ENCODE results near the gene SDC4.

The SDC4 gene

DNA sequence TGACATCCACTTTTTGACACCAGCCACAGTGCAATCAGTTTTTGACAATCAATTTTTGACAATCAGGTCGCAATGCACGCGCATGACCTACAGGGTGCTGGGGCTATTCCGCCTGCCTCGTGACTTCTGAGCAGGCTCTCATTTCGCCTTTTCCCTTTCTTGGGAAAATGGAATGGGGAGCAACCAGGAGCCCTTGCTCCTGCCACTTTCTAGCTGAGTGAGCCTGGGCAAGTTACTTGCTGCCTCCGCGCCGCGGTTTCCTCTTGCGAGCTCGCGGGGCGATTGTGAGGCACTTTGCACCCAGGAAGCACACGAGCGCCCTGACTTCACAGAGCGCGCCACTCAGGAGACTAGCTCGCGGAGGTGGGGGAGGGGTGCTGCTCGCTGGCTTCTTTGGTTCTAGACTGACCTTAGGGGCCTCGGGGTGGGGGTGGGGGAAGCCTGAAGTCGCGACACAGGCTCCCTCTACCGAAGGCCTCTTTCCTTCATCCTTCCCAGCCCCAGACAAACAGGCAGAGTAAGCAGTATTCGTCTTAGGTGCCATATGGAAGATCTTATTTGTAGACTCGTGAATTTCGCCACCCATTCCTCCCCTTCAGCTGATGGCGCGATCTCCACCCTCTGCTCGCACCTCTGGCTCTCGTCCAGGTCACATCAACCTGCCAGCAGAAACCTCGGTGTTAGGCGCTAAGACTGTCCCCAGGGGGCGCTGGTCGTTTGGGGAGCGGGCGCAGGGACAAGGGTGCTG is 25.3 kb upstream of the SDC4 start:
- Histone ChIP-seq H3K27me3 (replicated peaks; ENCODE audit: control insufficient read depth, insufficient read depth, low read length) (no peaks in the 10 kb centered on the region), H3K36me3 (ENCODE audit: control insufficient read depth, insufficient read depth, low read length) (peaks cover 2% of the 10 kb centered on the region; the same call in 1 of the 2 replicates), H3K4me3 (replicated peaks; ENCODE audit: low read depth, low read length) (peak overlapping the region; percentile 50)
- TF ChIP-seq, protein P1, sequence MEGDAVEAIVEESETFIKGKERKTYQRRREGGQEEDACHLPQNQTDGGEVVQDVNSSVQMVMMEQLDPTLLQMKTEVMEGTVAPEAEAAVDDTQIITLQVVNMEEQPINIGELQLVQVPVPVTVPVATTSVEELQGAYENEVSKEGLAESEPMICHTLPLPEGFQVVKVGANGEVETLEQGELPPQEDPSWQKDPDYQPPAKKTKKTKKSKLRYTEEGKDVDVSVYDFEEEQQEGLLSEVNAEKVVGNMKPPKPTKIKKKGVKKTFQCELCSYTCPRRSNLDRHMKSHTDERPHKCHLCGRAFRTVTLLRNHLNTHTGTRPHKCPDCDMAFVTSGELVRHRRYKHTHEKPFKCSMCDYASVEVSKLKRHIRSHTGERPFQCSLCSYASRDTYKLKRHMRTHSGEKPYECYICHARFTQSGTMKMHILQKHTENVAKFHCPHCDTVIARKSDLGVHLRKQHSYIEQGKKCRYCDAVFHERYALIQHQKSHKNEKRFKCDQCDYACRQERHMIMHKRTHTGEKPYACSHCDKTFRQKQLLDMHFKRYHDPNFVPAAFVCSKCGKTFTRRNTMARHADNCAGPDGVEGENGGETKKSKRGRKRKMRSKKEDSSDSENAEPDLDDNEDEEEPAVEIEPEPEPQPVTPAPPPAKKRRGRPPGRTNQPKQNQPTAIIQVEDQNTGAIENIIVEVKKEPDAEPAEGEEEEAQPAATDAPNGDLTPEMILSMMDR (IDR thresholded peaks at IDR 0.05; ENCODE audit: insufficient read depth, low read length, poor library complexity, severe bottlenecking): peak; percentile 91
- DNase-seq (ENCODE audit: extremely low read depth, insufficient read length): peak; percentile 74

GRCh38 chr20:45372646-45373352 is 24.6 kb upstream of the SDC4 start:
- Histone ChIP-seq H3K4me3 (replicated peaks; ENCODE audit: low read depth, low read length) (no peak overlapping the region), H3K36me3 (ENCODE audit: control insufficient read depth, insufficient read depth, low read length) (peaks cover 2% of the 10 kb centered on the region; the same call in 1 of the 2 replicates), H3K27me3 (replicated peaks; ENCODE audit: control insufficient read depth, insufficient read depth, low read length) (no peaks in the 10 kb centered on the region)
- no peak for DNase-seq (ENCODE audit: extremely low read depth, insufficient read length)
- TF ChIP-seq, protein P1 (IDR thresholded peaks at IDR 0.05; ENCODE audit: insufficient read depth, low read length, poor library complexity, severe bottlenecking): no peak

GRCh38 chr20:45372241-45372640 is 24.0 kb upstream of the SDC4 start:
- H3K4me3 ChIP-seq (replicated peaks; ENCODE audit: low read depth, low read length): no peak overlapping the region
- no peaks in the 10 kb centered on the region for H3K27me3 ChIP-seq (replicated peaks; ENCODE audit: control insufficient read depth, insufficient read depth, low read length)
- H3K36me3 ChIP-seq (ENCODE audit: control insufficient read depth, insufficient read depth, low read length): peaks cover 5% of the 10 kb centered on the region
- TF ChIP-seq, protein P1 (IDR thresholded peaks at IDR 0.05; ENCODE audit: insufficient read depth, low read length, poor library complexity, severe bottlenecking): no peak
- no peak for DNase-seq (ENCODE audit: extremely low read depth, insufficient read length)

GRCh38 chr20:45370571-45371160 is 22.4 kb upstream of the SDC4 start:
- TF ChIP-seq, protein P1 (IDR thresholded peaks at IDR 0.05; ENCODE audit: insufficient read depth, low read length, poor library complexity, severe bottlenecking): no peak
- DNase-seq (ENCODE audit: extremely low read depth, insufficient read length): no peak
- H3K36me3 ChIP-seq (ENCODE audit: control insufficient read depth, insufficient read depth, low read length): peaks cover 14% of the 10 kb centered on the region
- H3K27me3 ChIP-seq (replicated peaks; ENCODE audit: control insufficient read depth, insufficient read depth, low read length): no peaks in the 10 kb centered on the region
- H3K4me3 ChIP-seq (replicated peaks; ENCODE audit: low read depth, low read length): no peak overlapping the region

GRCh38 chr20:45368221-45368980 is 20.2 kb upstream of the SDC4 start:
- peaks cover 12% of the 10 kb centered on the region for H3K36me3 ChIP-seq (ENCODE audit: control insufficient read depth, insufficient read depth, low read length)
- DNase-seq (ENCODE audit: extremely low read depth, insufficient read length): peak; percentile 87
- H3K27me3 ChIP-seq (replicated peaks; ENCODE audit: control insufficient read depth, insufficient read depth, low read length): no peaks in the 10 kb centered on the region
- TF ChIP-seq, protein P1 (IDR thresholded peaks at IDR 0.05; ENCODE audit: insufficient read depth, low read length, poor library complexity, severe bottlenecking): no peak
- no peak overlapping the region for H3K4me3 ChIP-seq (replicated peaks; ENCODE audit: low read depth, low read length)
